Measurements from ENCODE around the gene MUC22.

DNA sequence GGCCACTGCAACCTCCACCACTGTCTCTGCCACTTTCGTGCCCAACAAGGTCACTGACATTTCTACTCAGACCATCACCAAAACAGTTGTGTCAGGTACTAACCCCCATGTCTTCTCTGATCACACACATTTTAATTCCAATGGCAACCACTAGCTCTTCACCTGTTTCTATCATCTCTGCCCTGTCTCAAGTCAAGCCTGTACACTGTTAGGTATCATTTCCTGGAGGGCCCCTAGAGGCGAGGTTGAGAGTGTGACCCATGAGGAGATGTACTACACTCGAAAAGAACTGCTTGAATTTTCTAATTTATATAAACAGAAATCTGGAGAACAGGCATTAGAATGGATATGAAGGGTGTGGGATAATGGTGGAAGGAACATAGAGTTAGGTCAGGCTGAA lies 44.1 kb upstream of the MUC22 start:
- TF ChIP-seq EZH2phosphoT487 (IDR thresholded peaks at IDR 0.05; ENCODE audit: low read depth, severe bottlenecking, unreplicated experiment): no peak
- TF ChIP-seq, protein P1, sequence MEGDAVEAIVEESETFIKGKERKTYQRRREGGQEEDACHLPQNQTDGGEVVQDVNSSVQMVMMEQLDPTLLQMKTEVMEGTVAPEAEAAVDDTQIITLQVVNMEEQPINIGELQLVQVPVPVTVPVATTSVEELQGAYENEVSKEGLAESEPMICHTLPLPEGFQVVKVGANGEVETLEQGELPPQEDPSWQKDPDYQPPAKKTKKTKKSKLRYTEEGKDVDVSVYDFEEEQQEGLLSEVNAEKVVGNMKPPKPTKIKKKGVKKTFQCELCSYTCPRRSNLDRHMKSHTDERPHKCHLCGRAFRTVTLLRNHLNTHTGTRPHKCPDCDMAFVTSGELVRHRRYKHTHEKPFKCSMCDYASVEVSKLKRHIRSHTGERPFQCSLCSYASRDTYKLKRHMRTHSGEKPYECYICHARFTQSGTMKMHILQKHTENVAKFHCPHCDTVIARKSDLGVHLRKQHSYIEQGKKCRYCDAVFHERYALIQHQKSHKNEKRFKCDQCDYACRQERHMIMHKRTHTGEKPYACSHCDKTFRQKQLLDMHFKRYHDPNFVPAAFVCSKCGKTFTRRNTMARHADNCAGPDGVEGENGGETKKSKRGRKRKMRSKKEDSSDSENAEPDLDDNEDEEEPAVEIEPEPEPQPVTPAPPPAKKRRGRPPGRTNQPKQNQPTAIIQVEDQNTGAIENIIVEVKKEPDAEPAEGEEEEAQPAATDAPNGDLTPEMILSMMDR (IDR thresholded peaks at IDR 0.05; ENCODE audit: poor library complexity): no peak
- TF ChIP-seq EZH2 (IDR thresholded peaks at IDR 0.05; ENCODE audit: borderline replicate concordance): no peak
